ENCODE results near the gene COL4A3. TPM values are rescaled to one million over a fixed set of nuclear protein-coding genes. Genes with fewer than 3 reads are reported as not detected.

COL4A3 gene
- total and polyA plus RNA-seq, 11 donors: 0.55 to 6.9 (median 1.9) TPM

DNA sequence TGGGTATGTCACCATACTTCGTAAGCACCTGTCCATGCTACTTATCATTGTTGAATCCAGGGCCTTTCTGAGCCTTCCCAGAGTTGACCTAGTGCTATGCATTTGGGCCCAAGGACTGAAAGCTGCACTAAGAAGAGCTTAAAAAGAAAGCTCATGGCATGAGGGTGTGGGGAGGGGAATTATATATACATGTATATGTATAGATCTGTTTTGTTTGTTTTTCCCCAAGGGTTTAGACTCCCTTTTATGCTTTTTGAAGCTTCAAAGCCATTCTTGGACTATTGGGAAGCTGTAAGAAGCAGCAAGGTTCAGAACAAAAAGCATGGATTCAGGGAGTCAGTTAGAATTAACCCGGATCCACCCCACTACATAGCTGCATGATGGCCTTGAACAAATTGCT, 183.9 kb downstream of the COL4A3 start:
- H3K9me3 ChIP-seq: no peaks in the 10 kb centered on the region
- no peak overlapping the region for H3K27ac ChIP-seq
- ATAC-seq (no peak), DNase-seq (no peak)
- WGBS, 4 donors: 67 to 98% (median 96%) methylated on average over 2 of the region's 2 CpGs
- TF ChIP-seq, protein P1, sequence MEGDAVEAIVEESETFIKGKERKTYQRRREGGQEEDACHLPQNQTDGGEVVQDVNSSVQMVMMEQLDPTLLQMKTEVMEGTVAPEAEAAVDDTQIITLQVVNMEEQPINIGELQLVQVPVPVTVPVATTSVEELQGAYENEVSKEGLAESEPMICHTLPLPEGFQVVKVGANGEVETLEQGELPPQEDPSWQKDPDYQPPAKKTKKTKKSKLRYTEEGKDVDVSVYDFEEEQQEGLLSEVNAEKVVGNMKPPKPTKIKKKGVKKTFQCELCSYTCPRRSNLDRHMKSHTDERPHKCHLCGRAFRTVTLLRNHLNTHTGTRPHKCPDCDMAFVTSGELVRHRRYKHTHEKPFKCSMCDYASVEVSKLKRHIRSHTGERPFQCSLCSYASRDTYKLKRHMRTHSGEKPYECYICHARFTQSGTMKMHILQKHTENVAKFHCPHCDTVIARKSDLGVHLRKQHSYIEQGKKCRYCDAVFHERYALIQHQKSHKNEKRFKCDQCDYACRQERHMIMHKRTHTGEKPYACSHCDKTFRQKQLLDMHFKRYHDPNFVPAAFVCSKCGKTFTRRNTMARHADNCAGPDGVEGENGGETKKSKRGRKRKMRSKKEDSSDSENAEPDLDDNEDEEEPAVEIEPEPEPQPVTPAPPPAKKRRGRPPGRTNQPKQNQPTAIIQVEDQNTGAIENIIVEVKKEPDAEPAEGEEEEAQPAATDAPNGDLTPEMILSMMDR (IDR thresholded peaks at IDR 0.05): no peak
- no peak overlapping the region for H3K4me3 ChIP-seq
- H3K4me1 ChIP-seq: no peaks in the 10 kb centered on the region
- intact Hi-C loops (cut with DNase I): no loop called here
- H3K36me3 ChIP-seq: peaks cover 0 to 86% (median 64%) of the 10 kb centered on the region in 9 donors
- H3K27me3 ChIP-seq: no peaks in the 10 kb centered on the region

DNA sequence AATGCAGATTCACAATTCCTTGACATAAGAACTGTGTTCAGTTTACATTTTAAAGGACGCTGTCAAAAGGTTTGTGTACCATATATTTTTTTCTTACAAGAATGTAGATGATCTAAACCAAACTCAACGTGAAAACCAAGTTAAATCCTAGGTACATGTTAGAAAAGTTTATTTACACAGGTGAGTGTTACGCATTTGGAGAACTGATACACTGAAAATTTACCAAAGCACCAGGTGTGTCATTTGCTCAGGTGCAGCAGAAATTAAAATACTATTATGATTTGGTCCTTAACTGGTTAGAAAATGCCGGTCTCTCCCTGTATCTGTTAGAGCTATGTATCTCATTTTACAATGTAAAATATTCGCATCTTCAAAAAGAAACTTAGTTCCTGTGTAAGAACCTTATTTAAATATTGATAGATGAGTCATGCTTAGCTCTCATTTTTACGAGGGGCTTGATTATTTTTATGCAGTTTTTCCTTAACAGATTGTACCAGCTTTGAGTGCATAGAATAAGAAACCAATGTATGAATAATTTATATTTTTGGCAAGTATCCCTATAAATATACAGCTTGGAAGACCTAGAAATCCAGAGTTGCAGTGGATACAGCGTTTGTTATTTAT, 185.7 kb downstream of the COL4A3 start:
- H3K4me1 ChIP-seq: no peaks in the 10 kb centered on the region
- no peaks in the 10 kb centered on the region for H3K27me3 ChIP-seq
- H3K4me3 ChIP-seq: no peak overlapping the region
- intact Hi-C loops (cut with DNase I): no loop called here
- ATAC-seq (no peak), DNase-seq (no peak)
- peaks cover 0 to 82% (median 51%) of the 10 kb centered on the region in 9 donors for H3K36me3 ChIP-seq
- H3K9me3 ChIP-seq: no peaks in the 10 kb centered on the region
- H3K27ac ChIP-seq: no peak overlapping the region
- 96% methylated on average over 7 of the region's 7 CpGs for WGBS, 4 donors
- TF ChIP-seq POLR2A (IDR thresholded peaks at IDR 0.05): no peak
- TF ChIP-seq, protein P1 (IDR thresholded peaks at IDR 0.05): no peak

DNA sequence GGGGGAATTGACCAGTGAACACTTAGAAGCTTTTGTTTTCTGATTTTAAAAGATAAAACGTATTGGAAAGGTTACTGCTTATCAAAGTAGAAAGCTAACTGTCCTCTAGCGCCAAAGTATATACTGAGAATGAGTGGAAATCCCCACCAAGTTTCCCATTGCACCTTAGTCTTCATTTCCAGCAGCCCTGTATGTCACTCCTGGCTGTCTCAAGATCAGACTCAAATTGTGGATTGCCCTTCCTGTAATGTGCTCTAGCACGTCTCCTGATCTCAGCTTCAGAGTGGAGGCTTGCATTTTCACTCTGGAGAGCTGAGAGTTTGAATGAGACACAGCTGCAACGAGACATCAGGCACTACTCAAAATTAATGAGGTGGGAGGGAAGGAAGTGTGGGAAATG, 187.2 kb downstream of the COL4A3 start:
- intact Hi-C loops (cut with DNase I): no loop called here
- Histone ChIP-seq H3K27me3 (no peaks in the 10 kb centered on the region), H3K27ac (no peak overlapping the region), H3K9me3 (no peaks in the 10 kb centered on the region), H3K4me3 (no peak overlapping the region), H3K36me3 (peaks cover 0 to 85% (median 51%) of the 10 kb centered on the region in 9 donors), H3K4me1 (no peaks in the 10 kb centered on the region)
- ATAC-seq (no peak), DNase-seq (no peak)
- TF ChIP-seq, protein P1 (IDR thresholded peaks at IDR 0.05): no peak
- TF ChIP-seq POLR2A (IDR thresholded peaks at IDR 0.05): no peak
- WGBS, 4 donors: 63 to 79% (median 72%) methylated on average over 4 of the region's 4 CpGs

DNA sequence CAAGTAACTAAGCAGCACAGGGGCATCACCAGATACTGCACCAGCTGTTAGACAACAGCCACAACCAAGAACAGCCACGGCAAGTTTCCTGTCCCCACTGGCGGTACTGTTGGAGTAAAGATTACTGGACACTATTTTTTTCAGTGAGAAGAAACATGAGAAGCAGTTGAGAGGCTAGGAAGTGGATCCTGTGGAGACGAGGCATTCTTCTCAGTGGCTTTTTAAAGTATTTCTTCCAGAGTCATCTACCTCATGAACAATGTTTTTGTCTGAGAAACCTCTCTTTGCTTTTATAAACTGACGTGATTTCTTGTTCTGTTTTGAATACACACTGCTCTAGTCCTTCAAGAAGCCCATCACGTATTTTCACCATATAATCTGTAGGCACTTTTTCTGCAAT, 195.9 kb downstream of the COL4A3 start:
- intact Hi-C loops (cut with DNase I): no loop called here
- no peak overlapping the region for H3K27ac ChIP-seq
- H3K36me3 ChIP-seq: peaks cover 0 to 62% (median 49%) of the 10 kb centered on the region in 9 donors
- H3K4me1 ChIP-seq: no peaks in the 10 kb centered on the region
- DNase-seq (no peak), ATAC-seq (no peak)
- WGBS, 4 donors: 68 to 84% (median 73%) methylated on average over 5 of the region's 5 CpGs
- no peaks in the 10 kb centered on the region for H3K9me3 ChIP-seq
- H3K4me3 ChIP-seq: no peak overlapping the region
- TF ChIP-seq, protein P1 (IDR thresholded peaks at IDR 0.05): no peak
- TF ChIP-seq POLR2A (IDR thresholded peaks at IDR 0.05): no peak
- H3K27me3 ChIP-seq: no peaks in the 10 kb centered on the region

All from heart left ventricle (tissue), 16 donors.